OCI-LY1 (cell line): ENCODE measurements around the gene RAPGEF1.

Source experiments
- EZH2 ChIP-seq: fragments of 200-600 bp; sonication (generic), shearing (Covaris generic); IDR thresholded peaks from 2 replicates; pipeline ENCODE4 v1.8.0; 2017; ENCODE audit warnings: borderline replicate concordance, mixed run types, mild to moderate bottlenecking, antibody characterized with exemption, low read length, moderate library complexity, mixed read lengths
- TF ChIP-seq, protein P1 (sequence below): fragments of 200-600 bp; sonication (generic), shearing (Covaris generic); IDR thresholded peaks from 2 replicates; pipeline ENCODE4 v1.5.1; 2017; ENCODE audit warnings: mild to moderate bottlenecking, antibody characterized with exemption, low read length, moderate library complexity, mixed read lengths

DNA sequence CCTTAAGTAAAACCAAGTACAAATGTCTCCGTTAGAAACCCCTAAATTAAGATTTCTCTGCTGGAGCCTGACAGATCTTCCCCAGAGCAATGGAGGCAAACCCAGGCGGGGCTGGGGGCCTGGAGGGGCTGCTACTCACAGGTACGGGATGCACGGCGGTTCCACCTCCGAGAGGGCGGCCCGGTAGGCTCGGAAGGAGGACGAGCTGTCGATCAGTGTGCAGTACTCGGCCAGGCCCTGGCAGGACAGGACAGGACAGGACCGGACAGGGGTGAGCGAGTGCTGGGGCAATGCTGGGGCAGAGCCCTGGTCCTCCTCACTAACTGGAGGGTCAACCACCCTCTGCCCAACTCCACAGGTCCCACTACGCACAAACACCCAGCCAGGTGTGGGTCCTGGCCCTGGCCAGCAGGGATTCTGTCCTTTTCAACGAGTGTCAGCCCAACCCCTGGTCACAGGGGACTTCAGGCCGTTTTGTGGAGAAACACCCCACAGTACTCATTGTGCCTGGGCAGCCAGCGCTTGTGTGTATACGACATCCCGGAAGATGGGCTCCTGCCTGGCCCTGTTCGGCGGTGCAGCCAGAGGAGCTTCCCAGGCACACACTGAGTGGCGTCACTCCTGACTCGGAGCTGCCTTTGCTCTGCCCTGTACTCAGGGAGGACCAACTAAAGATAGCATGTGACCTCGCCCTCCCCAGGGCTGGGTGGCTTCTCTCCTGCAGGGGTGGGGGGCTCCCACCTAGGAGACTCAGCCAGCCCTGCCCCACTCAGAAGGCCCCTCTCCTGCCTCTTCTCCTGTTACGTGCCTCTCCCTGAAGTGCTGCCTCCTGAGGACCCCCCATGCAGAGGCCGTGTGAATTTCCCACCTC, 157.2 kb downstream of the RAPGEF1 start:
- TF ChIP-seq, protein P1, sequence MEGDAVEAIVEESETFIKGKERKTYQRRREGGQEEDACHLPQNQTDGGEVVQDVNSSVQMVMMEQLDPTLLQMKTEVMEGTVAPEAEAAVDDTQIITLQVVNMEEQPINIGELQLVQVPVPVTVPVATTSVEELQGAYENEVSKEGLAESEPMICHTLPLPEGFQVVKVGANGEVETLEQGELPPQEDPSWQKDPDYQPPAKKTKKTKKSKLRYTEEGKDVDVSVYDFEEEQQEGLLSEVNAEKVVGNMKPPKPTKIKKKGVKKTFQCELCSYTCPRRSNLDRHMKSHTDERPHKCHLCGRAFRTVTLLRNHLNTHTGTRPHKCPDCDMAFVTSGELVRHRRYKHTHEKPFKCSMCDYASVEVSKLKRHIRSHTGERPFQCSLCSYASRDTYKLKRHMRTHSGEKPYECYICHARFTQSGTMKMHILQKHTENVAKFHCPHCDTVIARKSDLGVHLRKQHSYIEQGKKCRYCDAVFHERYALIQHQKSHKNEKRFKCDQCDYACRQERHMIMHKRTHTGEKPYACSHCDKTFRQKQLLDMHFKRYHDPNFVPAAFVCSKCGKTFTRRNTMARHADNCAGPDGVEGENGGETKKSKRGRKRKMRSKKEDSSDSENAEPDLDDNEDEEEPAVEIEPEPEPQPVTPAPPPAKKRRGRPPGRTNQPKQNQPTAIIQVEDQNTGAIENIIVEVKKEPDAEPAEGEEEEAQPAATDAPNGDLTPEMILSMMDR = no peak
- no peak for TF ChIP-seq EZH2
